Raji (cell line): ENCODE results near the gene EIPR1.
A peak's percentile ranks its signal among the peaks of the same experiment; 100 is the strongest.

Source experiments
- POLR2A ChIP-seq: IDR thresholded peaks from 2 replicates; pipeline ENCODE4 v1.6.1; 2011; ENCODE audit warnings: low read depth, low read length, control low read depth; ENCODE audit not compliant: insufficient read depth

The EIPR1 gene

DNA sequence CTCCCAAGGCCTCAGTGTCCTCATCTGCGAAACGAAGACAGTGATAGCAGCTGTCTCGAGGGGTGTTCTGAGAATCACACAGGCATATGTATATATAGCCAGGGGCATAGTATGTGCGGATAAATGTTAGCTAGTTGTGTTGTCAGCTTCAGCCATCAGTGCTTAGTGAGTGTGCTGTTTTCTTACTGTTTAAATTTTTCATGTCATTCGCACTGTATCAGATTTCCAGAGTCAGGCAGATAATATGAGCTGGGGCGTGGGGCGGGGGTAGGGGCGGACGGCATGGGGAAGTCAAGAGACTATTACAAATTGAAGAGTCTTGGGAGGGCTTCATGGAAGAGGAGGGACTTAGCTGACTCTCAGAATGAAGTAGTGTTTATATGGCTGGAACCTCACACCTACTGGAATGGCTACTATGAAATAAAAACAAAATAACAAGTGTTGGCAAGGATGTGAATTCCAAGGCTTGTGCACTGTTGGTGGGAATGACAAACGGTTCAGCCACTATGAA, 8.9 kb upstream of the EIPR1 start:
- no peak for TF ChIP-seq POLR2A

DNA sequence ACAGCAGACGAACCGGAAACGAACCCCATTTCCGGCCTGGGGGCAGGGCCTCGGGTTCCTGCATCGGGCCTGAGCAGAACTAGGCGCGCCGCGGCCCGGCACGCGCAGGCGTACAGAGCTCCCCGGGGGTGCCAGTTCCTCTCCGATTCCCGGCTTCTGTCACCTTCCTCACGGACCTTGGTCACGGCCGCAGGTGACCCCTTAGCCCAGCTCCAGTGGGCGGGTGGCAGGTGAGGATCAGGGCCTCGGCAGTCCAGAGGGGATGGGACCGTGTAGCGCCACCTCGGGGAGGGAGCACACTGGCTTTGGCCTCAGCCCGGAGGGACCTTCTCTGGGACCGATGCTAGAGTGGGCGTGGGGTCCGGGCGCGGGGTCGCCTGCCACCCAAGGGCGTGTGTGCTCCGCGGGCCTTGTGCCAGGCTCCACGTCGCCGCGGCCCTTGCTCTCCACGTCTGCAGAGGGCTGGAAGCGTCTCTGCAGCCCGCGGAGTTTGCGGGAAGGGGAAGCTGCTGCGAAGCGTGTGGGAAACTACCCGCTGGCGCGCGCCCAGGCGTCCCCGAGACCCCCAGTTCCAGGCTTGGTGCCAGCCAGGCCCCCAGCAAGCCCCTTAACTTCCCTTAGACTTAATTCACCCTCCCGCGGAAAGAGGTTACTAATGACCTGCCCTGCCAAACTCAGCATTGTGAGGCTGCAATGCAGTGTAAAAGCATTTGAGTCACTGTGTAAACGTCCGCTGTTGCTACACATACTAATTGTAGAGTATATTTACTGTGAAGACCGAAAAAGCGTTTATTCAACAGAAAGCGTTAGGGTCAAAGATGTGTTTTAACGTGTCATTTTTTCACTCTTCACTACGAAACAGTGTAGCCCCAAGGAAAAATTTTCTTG, 2.3 kb upstream of the EIPR1 start, which contains the start of gene TRAPPC12:
Gene TRAPPC12, plus strand, starts transcription at position 48 of the 888 bp plus-strand sequence. CDS start 7,930 bp downstream, outside the sequence.
- peak; percentile 97 for TF ChIP-seq POLR2A

- no peak for TF ChIP-seq POLR2A
These were observed 1.7 kb upstream of the EIPR1 start for GRCh38 chr2:3379339-3379646.

GRCh38 chr2:3377279-3377611, 373 bp downstream of the EIPR1 start:
- no peak; the same call in 1 of the 2 replicates for TF ChIP-seq POLR2A

DNA sequence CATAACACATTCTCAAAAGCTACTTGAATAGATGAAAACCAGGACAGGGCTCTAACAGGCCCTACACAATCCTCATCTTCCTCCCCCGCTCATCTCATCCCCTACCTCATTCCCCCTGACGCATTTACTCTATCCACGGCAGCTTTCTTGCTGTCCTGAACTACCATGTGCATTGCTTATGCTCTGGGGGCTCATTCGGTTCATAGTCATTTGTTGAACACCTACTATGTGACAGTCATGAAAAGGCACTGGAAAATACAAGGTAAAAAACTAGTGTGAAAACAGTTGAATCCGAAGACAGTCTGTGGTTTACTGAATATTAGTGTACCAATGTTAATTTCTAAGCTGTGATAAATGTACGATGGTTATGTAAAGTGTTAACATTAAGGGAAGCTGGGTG, 797 bp downstream of the EIPR1 start:
- TF ChIP-seq POLR2A, result no peak

DNA sequence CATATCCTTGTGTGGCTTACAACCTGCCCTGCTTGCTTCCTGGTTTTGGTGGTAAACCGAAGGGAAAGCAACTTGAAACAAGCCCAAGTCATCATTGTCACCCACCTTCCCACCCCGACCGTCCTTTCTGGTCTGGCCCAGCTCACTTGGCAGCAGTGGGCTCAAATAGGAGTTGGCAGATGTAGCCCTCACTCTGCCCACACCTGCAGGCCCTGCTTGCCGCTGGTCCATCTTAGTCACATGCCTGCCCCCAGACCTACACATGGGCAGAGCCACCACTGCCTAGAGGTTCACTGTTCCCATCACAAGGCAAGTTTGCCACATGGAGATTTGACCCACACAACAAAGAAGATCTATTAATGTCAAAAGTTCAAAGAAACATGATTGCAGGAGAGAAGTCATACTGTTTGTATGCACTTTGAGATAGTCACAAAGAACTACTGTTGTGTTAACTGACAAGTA, 9.3 kb downstream of the EIPR1 start:
- TF ChIP-seq POLR2A, result no peak

DNA sequence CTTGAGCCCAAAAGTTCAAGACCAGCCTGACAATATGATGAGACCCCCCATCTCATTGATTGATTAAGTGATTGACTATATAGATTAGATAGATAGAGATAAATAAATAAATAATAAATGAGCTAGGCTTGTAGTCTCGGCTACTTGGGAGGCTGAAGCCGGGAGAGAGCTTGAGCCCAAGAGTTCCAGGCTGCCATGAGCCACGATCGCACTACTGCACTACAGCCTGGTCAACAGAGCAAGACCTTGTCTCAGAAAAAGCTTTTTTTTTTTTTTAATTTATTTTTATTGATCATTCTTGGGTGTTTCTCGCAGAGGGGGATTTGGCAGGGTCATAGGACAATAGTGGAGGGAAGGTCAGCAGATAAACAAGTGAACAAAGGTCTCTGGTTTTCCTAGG, 12.4 kb downstream of the EIPR1 start:
- no peak for TF ChIP-seq POLR2A

- no peak for TF ChIP-seq POLR2A
These were observed 15.9 kb downstream of the EIPR1 start for GRCh38 chr2:3361518-3362389.

DNA sequence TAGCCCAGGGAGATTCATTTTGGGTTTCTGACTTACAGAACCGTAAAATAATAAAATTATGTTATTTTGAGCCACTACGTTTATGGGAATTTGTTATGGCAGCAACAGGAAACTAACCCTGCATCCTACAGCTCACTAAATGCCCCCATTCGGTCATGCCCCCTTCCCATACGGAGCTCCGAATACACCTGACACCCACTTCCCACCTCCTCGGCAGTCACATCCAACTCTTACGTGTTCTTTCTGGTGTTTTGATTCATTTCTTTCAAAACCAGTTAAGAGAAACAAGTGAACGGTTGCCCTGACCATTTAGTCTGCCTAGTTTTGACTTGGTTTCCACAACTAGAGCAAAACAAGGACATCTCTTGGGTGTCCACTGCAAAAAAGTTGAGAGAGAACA, 19.7 kb downstream of the EIPR1 start:
- no peak for TF ChIP-seq POLR2A

GRCh38 chr2:3356799-3357198, 20.8 kb downstream of the EIPR1 start:
- no peak for TF ChIP-seq POLR2A

GRCh38 chr2:3355951-3356569, 21.6 kb downstream of the EIPR1 start:
- TF ChIP-seq POLR2A, result no peak

DNA sequence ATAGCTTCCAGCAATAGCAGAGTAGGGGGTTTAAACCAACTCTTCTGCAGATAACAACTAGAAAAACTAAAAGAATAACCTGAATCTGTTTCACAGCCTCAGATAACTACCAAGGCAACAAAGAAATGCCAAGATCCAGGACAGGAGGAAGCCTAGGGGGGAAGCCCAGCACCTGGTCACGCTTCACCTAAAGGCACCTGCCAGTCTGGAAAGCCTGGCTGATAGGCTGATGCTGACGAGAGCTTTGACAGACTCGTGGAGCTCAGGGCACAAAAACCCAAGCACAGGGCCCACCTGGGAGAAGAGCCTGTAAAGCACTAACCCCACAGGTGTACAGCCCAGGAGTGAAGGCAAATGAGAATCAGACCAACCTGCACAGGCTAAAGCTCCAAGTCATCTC, 22.6 kb downstream of the EIPR1 start:
- TF ChIP-seq POLR2A, result no peak

DNA sequence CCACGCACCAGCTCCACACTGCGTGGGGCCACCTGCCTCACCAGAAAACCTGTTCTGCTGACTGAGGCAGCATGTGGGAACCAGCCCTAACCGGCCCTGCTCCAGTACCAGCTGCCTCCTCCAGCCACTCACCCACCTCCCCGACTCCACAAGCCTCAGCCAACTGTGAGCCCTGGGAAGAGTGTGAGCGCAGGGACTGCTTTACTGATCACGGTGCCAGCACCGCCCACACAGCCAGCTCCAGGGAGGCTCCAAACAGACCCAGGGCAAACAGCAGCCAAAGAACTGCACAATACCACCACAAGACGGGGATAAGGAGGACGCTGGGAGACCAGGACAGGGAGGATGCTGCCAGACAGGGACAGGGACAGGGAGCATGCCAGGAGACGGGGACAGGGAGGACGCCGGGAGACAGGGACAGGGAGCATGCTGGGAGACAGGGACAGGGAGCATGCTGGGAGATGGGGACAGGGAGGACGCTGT, 28.4 kb downstream of the EIPR1 start:
- TF ChIP-seq POLR2A, result no peak

DNA sequence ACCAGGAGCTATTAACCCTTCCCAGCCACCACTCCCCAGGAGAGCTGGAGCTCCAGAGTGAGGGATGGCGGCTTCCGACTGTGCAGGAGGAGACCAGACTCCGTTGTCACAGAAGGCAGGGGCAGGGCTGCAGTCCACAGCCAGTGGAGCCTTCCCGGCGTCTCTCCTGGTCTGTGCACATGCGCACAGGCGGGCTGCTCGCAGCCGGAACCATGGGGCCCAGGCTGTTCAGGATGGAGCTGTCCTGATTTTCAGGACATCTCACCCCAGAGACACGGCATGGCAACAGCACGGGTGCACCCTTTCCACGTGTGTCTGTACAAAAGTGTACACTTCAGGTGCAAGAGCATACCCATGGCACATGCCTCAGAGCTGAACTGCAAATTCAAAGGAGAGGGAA, 28.9 kb downstream of the EIPR1 start:
- no peak for TF ChIP-seq POLR2A

DNA sequence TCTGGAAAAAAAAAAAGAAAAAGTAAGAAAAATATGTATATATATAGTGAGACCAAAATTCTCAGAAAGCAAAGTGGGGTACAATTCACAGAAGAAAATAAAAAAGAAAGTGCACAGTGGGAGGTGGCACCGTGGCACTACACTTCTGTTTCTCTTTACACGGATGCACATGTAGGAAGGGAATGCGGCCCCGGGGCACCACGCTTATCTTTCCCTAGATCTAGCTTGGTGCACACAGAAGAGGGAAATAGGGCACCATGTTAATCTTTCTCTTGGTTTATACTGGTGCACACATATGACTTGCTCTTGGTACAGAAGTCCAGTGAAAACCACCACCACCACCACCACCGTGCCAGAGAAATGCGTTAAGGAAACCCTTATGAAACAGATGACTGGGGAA, 32.0 kb downstream of the EIPR1 start:
- TF ChIP-seq POLR2A, result no peak
